Measurements from ENCODE around the gene BTNL2. TPM values are rescaled to one million over a fixed set of nuclear protein-coding genes. Genes with fewer than 3 reads are reported as not detected.
"Not testable (repeated sequence)": the region's sequence is repeated elsewhere in the genome, so short reads cannot be mapped to it uniquely, and the experiment has no call there.

BTNL2 gene
- total RNA-seq, 1 donor from 2014 or later, result not detected

GRCh38 chr6:32382757-32383420 lies 24.1 kb downstream of the BTNL2 start:
- intact Hi-C loops (cut with micrococcal nuclease), result no loop called here
- no peak for DNase-seq

GRCh38 chr6:32379545-32379944 lies 27.4 kb downstream of the BTNL2 start:
- no peak for ATAC-seq
- intact Hi-C loops (cut with micrococcal nuclease), result no loop called here
- DNase-seq, result no peak

More at GRCh38 chr6:32382757-32383420, 24.1 kb downstream of the BTNL2 start:
- no peak for ATAC-seq

GRCh38 chr6:32375739-32376529 lies 31.0 kb downstream of the BTNL2 start:
- intact Hi-C loops (cut with micrococcal nuclease), result no loop called here
- ATAC-seq, result no peak
- DNase-seq, result no peak

- intact Hi-C loops (cut with micrococcal nuclease), result no loop called here
- no peak for ATAC-seq
- no peak for DNase-seq
These were observed 35.2 kb downstream of the BTNL2 start, which contains the start of gene TSBP1 for GRCh38 chr6:32371803-32372202. TSS of gene TSBP1 (minus strand) at chr6:32371903. CDS start at chr6:32371706, 197 bp downstream.

GRCh38 chr6:32371229-32371628 lies 35.8 kb downstream of the BTNL2 start:
- ATAC-seq, result no peak

GRCh38 chr6:32370505-32370904 lies 36.5 kb downstream of the BTNL2 start:
- no peak for ATAC-seq
- DNase-seq, result no peak
- intact Hi-C loops (cut with micrococcal nuclease), result no loop called here

More at GRCh38 chr6:32371229-32371628, 35.8 kb downstream of the BTNL2 start:
- no peak for DNase-seq
- intact Hi-C loops (cut with micrococcal nuclease), result no loop called here

GRCh38 chr6:32369660-32370059 lies 37.3 kb downstream of the BTNL2 start:
- ATAC-seq (no peak), DNase-seq (no peak)
- intact Hi-C loops (cut with micrococcal nuclease), result no loop called here

GRCh38 chr6:32367644-32368043 lies 39.3 kb downstream of the BTNL2 start:
- DNase-seq (no peak), ATAC-seq (no peak)
- intact Hi-C loops (cut with micrococcal nuclease), result no loop called here

- ATAC-seq; intact Hi-C loops (cut with micrococcal nuclease); DNase-seq: not testable (repeated sequence)
These were observed 47.8 kb downstream of the BTNL2 start for GRCh38 chr6:32359225-32359624.

- DNase-seq; intact Hi-C loops (cut with micrococcal nuclease); ATAC-seq: not testable (repeated sequence)
These were observed 48.4 kb downstream of the BTNL2 start for GRCh38 chr6:32358548-32358947.

GRCh38 chr6:32355018-32355417 lies 52.0 kb downstream of the BTNL2 start:
- ATAC-seq (no peak), DNase-seq (no peak)
- intact Hi-C loops (cut with micrococcal nuclease), result no loop called here

- ATAC-seq (no peak), DNase-seq (no peak)
- intact Hi-C loops (cut with micrococcal nuclease), result no loop called here
These were observed 53.6 kb downstream of the BTNL2 start for GRCh38 chr6:32353348-32353747.

Other genes starting within 250 kb of the BTNL2 start
- 7.7 TPM for gene EGFL8, start 242.6 kb downstream of the BTNL2 start, total RNA-seq
- gene AGPAT1, start 231.1 kb downstream of the BTNL2 start, total RNA-seq, result 49.7 TPM
- 94.1 TPM for gene RNF5, start 228.8 kb downstream of the BTNL2 start, total RNA-seq
- 3.0 TPM for gene AGER, start 222.9 kb downstream of the BTNL2 start, total RNA-seq
- gene PBX2, start 217.0 kb downstream of the BTNL2 start, total RNA-seq, result 46.5 TPM
- 5.9 TPM for gene GPSM3, start 214.5 kb downstream of the BTNL2 start, total RNA-seq
- 22.5 TPM for gene NOTCH4, start 183.1 kb downstream of the BTNL2 start, total RNA-seq
- not detected for gene TSBP1, start 35.3 kb downstream of the BTNL2 start, total RNA-seq
- 109 TPM for gene HLA-DRA, start 32.7 kb upstream of the BTNL2 start, total RNA-seq
- 19.5 TPM for gene HLA-DRB5, start 123.1 kb upstream of the BTNL2 start, total RNA-seq
- 34.3 TPM for gene HLA-DRB1, start 182.7 kb upstream of the BTNL2 start, total RNA-seq
- 4.9 TPM for gene HLA-DQA1, start 230.2 kb upstream of the BTNL2 start, total RNA-seq

Data from left ventricle myocardium superior (tissue), 1 donor.